ENCODE data around the gene PACS1.

PACS1 gene

DNA sequence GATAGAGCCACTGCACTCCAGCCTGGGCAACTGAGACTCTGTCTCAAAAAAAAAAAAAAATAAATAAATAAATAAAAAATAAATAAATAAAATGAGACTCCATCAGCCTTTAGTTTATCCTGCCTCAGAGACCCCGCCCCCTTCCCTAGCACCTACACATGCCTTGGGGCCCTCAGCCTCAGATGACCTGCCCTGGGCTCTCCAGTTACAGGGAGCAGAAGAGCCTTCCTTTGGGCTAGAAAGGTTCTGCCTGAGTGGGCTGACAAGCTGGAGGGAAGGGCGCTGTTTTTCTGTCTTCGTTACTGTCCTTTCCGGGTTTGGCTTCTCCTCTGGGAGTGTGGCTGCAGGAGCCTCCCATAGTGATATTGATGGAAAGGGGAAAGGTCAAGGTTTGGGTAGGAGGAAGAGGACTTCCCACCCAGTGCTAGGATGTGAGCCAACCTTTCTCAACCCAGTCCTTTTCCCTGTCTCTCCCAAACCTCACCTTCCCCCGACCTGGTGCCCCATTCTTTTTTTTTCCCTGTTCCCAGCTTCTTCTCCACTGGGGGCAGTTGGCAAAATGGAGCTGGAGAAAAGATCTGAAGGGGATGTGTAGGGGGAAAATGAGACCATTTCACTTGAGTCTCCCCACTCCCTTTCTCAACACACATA is 19.4 kb upstream of the PACS1 start:
- no peak for DNase-seq

DNA sequence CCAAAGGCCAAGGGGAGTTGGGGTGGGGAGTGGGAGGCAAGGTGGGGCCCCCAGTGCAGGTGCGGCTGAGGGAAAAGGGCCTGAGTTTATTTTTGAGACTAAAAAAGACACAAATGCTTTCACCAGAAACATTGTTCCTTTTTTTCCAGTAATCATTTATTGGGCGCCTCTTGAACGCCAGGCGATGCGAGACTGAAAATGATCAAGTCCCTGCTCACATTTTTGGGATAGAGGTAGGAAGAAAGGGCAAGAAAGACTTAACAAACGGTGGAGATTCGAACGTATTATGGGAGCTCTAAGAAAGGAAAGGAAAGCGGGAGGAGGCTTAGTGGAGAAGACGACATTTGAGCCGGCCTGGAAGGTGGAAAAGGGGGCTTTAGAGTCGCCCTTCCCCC is 18.7 kb upstream of the PACS1 start:
- DNase-seq, result no peak

DNA sequence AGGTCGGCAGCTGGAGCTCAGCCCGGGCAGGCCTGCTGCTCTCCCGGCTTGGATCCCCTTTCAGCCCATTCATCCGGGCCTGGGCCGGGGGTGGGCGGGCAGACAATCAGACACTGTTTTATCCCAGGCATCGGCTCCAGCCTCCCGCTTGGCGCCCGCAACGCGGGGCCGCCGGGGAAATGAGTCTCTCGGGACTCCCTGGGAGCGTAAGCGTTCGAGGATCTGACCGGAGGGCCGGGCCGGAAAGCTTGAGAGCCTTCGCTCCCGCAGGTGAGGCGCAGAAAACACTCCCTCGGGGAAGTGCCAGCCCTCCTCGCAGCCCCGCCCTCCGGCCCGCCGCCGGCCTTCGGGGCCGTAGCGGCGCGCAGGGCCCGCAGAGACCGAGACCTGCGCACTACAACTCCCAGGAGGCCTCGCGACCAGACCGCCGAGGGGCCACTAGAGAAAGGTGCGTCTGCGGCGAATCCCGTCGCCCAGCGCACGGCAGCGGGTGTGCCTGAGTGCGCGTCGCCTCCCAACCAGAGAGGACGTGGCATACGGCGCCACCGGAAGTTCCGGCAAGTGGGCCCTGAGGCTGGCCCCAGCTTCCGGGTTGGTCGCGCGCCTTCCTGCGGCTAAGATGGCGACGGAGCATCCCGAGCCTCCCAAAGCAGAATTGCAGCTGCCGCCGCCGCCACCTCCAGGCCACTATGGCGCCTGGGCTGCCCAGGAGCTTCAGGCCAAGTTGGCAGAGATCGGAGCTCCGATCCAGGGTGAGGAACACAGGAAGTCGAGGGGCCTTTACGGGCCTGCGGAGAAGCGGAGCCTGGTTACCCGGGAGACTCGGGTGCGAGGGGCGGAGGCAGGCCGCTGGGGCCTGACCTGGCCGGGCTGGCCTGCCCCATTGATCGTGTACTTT is 18.1 kb upstream of the PACS1 start, which contains the start of gene SF3B2:
Gene SF3B2, plus strand, starts transcription at position 599 of the 898 bp plus-strand sequence. Its CDS starts 21 bp downstream, at position 620.
- DNase-seq, result peak; percentile 93 to 95

DNA sequence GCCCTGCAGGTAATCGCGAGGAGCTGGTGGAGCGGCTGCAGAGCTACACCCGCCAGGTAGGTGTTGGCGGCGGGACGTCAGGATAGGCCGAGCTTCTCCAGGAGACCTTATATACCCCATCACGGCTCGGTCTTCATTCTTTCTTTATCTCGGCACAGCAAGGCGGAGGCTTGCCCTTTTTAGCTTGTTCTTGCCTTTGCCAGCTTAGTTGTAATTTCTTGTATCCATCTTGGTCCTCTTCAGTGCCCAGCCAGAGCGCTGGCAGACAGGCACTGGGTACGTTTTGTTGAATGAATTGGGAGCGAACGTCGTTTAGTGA is 17.4 kb upstream of the PACS1 start:
- no peak for DNase-seq

DNA sequence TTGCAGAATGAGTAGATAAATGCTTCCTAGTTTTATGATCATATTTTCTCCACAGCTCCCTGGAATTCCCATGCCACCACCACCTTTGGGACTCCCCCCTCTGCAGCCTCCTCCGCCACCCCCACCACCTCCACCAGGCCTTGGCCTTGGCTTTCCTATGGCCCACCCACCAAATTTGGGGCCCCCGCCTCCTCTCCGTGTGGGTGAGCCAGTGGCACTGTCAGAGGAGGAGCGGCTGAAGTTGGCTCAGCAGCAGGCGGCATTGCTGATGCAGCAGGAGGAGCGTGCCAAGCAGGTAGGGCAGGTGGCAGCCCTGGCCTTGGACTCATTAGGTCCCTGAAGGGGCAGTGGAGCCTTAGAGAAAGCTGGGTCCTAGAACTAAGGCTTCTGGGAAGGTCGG is 15.1 kb upstream of the PACS1 start:
- DNase-seq, result no peak

DNA sequence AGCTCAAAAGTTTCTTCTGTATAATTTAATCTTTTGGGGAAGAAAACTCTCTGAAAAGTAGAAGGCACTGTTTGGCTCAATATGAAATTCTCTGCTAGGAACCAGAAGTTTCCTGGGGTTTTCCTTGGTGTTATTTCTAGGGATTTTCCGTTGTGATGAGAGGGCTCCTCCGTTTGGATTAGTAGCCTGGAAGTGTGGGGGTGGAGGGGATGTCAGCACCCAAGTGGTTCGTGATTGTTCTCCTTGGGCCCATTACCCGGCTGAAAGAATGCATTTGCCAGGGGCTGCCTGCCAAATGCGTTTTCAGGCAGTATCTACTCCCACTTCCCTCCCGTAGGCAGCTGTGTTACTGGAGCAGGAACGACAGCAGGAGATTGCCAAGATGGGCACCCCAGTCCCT is 13.6 kb upstream of the PACS1 start:
- DNase-seq, result no peak

DNA sequence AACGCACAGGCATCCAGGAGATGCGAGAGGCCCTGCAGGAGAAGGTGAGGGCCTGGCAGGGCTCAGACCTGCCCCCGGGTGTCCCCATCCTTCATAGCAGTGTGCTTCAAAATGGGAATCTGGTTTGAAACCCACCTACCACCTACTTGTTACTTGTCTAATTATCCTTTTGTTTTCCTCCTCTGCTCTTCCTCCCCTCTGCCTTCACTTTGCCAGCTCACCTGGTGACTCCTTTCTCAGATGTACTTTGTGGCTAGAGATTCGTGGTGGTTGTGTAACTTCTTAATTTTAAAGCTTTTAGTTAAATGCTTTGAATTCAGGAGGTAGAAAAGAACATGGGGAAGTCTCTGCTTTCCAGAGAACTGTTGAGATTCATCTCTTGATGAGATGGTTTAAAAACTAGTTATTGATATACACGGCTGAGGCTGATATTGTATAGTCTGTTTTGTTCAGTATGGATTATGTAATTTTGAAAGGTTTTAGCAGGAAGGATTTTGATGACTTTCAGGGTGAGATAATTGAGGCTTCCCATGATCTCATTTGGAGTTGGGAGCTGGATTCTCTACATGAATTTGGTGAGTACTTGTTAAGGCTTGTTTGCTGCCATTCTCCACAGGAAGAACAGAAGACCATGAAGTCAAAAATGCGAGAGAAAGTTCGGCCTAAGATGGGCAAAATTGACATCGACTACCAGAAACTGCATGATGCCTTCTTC is 9.9 kb upstream of the PACS1 start:
- no peak for DNase-seq

DNA sequence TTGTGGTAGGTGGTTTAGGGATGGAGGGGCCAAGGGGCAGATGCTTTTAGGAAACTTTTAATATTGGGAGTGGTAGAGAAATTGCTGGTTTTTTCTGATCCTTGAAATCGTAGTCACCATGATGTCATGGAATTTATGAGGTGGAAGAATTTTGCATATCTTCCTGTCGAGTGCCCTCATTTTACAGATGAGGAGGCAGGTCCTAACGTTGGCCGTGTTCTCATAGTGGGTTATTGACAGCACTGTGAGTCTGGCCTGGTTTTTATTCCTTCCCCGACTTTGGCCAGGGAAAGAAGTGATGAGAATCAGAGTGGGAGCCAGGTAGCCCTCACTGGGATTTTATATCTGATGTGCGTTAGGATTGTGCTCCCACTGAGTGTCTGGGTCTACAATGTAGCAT is 8.8 kb upstream of the PACS1 start:
- DNase-seq, result no peak

DNA sequence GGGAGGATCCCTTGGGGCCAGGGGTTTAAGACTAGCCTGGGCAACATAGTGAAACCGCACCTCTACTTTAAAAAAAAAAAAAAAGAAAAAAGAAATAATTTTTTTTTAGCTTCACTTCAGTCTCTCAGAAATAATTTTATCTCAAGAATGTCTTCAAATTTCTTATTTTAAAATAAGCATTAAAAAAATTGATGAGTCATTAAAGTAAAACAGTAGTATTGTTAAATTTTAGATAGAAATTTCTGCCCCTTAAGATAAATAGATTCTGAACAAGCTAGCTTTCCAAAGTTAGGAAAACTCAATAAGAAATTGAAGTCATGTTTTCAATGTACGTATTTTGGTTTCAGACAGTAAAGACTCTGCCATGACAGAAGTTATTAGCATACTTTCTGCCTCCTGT is 7.7 kb upstream of the PACS1 start:
- no peak for DNase-seq

DNA sequence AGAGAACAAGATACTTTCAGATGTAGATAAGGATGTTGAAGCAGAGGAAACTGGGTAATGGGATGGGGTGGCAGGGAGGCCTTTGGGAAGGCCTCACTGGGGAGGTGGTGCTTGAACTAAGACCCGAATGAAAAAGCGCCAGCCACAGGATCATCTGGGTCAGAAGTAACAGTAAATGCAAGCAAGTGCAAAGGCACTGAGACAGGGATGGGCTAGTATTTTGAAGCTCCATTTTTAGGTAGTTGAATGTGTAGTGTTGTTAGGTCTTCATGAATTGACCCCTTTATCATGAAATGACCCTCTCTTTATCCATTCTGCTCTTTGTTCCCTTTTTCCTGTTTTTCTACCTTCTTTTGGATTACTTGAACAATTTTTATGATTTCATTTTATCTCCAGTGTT is 6.2 kb upstream of the PACS1 start:
- no peak for DNase-seq

DNA sequence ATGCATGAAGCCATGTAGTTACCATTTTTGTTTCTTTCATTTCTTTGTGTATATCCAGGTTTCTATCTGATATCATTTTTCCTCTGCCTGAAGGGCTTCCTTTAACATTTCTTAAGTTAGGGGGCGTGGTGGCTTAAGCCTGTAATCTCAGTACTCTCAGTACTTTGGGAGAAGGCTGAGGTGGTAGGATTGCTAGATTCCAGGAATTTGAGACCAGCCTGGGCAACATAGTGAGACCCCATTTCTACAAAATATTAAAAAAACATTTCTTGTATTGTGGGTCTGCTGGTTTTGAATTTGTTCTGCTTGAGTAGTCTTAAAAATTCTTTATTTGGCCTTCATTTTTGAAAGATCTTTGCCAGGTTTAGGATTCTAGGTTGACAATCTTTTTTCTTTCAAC is 5.5 kb upstream of the PACS1 start:
- no peak for DNase-seq

DNA sequence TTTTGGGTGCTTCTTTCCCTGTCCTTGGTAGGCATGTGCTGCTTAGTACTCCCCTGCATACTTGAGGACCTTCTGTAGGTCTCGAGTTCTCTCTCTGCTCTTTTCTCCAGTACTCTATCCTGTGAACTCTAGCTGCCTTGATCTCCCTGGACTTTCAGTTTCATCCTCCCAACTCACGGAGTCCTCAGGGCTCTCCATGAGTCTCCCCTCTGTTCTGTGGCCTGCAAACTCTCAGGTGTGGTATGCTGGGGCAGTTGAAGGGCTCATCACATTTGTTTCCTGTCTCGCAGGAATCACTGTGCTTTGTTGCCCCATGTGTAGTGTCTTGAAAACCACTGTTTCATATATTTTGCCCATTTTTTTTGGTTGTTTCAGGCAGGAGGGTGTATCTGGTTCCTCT is 3.3 kb upstream of the PACS1 start:
- DNase-seq, result no peak

DNA sequence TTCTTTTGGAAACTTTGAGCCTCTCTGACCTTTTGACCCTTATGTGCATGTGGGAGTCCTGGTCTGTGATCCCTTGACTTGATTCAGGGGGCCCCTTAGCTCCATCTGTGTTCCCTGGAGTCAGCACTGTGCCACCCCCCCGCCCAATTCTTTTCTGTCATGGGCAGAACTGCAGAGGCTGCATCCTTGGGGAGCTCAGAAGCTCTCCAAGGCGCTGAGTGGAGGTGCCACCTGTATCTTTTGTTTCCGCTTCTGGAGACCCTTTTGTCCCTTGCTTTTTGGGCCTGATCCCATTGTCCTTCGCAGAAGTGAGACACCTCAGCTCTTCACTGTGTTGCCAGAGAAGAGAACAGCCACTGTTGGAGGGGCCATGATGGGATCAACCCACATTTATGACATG is 2.4 kb upstream of the PACS1 start:
- DNase-seq, result no peak

DNA sequence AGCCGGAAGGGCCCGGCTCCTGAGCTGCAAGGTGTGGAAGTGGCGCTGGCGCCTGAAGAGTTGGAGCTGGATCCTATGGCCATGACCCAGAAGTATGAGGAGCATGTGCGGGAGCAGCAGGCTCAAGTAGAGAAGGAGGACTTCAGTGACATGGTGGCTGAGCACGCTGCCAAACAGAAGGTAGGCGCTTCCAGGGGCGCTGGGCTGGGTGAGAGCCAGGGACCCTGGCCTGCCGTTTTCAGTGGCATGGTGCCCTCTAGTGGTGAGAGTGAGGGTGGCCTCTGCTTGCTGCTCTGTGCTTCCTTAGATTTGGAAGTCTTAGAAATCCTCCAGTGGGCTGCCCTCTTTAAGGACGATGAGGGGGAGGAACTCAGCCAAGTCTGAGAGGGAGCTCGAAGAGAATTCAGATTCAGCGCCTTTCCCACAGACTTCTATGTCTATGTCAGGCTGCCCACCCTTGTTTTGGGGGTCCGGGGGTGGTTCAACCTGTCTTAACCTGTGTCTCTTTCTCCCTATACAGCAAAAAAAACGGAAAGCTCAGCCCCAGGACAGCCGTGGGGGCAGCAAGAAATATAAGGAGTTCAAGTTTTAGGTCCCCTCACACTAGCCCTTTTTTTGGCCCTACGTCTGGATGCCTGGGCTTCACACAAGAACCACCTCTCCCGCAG is 1.8 kb upstream of the PACS1 start:
- DNase-seq, result peak; percentile 73 to 81

DNA sequence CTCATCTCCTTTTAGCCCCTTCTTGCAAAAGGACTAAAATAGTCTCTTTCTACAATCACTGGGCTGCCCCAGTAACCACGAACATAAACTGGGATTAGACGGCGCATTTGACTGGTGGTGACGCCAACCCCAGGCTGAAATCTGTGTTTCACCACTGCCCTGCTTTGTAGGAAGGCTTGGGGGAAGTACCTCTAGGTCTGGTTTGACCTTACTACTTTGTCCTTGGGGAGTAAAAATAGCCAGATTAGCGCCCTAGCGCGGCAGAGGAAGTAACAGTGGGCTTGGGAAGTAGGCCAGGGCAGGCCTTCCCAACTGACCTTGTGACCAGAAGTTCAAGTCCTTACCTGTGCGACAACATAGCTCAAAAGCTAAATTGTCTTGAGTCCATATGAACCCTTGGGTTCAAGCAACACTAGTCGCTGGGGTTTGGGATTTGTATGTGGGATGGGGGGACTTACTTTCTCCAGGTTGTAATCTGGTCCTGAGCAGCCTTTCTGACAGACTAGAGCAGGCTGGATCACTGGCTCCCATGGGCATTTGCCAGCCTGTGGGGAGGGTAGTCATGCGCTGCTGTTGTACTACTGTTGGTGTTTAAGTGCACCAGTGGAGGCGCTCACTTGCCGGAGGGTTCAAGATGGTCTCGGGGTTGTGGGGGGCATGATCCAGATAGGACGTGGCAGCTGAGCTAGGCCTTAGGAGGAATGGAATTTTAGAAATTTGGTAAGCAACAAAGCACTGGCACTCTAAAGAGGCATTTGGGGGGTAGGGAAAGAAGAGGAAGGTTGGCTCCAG is 953 bp upstream of the PACS1 start:
- DNase-seq, result peak; percentile 38 to 40

DNA sequence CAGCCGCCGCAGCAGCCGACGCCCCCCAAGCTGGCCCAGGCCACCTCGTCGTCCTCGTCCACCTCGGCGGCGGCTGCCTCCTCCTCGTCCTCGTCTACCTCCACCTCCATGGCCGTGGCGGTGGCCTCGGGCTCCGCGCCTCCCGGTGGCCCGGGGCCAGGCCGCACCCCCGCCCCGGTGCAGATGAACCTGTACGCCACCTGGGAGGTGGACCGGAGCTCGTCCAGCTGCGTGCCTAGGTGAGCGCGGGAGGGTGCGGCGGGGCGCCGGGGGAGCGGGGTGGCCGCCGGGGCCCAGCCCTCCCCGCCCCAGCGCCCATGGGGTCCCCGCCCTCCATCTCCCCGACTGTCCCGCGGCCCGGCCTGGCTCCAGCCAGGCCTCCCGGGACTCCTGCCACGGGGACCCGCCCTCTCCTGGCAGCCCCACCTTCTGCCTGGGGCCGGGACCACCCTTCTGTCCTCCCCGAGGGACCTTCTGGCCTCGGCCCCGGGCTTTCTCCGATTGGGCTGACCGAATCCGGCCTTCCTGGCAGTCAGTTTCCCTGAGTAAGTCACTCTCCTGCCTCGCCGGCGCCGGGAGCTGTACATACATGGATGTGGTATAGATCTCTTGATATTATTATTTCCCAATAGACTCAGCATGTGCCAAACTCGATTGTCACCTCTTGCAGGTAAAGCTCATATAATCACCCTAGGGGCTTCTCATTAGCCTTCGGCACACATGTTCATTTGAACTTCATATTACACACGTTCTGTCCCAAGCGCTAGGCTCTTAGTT is 720 bp downstream of the PACS1 start:
- peak in 1 of 2 donors; percentile 31 for DNase-seq

DNA sequence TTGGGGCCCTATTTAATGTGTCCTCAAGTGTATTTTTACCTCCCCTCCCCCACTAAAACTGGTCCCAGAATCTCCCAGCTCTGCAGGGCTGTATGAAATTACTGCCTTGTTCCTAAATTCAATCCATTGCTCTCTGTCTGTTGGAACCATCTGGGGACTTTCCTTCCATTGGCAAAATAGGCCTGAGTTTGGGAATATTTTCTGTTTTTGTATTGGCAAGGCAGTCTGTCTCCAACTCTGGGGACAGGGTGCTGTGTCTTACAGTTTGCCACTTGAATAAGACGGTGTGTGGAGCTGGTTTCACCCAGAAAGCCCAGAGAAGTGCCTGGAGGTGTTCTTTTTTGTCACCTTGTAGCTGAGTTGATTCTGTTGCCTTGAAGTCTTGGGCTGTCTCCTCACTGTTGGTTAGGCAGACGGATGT is 1.3 kb downstream of the PACS1 start:
- no peak for DNase-seq

DNA sequence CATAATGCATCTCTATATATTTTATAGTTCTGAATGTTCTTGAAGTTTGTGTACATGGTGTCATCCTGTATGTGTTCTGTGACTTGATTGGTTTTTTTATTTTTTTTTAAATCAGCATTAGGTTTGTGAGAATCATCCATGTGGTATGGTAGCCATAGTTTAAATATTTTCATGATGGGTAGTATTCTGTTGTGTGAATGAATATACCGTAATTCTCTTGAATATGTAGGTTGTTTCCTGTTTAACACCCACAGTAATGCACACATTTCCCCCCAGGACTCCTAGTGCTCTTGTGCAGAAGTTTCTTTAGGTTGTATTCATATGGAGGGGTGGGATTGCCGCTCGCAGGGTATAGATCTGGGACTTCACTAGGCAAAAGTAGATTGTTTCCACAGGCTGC is 2.0 kb downstream of the PACS1 start:
- no peak for DNase-seq

DNA sequence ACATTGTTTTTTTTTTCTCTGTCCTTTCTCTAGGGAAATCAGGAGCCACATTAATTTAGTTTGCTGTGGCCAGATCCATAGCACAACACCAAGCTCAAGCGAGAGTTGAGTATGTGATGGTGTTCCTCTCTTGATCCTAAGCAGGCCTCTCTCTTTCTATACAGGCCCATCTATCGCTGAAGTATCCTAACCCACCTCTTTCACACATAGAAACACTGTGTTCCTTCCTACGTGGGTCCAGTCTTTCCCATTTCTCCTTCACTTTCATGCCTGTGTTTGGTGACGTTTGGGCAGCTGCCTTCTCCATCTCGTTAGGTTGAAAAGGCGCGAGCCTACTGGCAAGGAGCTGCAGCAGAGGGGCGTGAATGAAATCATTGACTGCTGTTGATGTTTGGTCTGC is 2.4 kb downstream of the PACS1 start:
- no peak for DNase-seq

DNA sequence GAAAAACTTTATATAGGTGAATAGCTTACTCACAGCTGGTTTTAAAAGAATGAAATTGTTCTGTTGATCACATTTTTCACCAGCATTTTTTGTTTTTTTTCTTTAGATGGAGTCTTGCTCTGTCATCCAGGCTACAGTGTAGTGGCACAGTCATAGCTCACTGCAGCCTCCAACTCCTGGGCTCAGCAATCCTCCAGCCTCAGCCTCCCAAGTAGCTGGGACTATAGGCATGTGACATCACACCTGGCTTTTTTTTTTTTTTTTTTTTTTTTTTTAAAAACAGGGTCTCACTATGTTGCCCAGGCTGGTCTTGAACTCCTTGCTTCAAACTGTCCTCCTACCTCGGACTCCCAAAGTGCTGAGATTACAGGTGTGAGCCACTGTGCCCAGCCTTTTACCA is 3.6 kb downstream of the PACS1 start:
- no peak for DNase-seq

DNA sequence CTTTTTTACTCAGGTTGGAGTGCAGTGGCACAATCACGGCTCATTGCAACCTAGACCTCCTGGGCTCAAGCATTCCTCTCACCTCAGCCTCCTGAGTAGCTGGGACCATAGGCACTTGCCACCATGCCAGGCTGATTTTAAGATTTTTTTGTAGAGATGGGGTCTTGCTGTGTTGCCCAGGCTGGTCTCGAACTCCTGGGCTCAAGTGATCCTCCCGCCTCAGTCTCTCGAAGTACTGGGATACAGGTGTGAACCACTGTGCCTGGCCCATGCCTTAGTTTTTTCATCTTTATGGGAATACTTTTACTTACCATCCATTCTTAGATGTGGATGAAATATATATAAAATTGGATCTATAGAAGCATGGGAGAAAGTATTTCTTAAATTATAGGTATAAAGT is 5.2 kb downstream of the PACS1 start:
- no peak for DNase-seq

DNA sequence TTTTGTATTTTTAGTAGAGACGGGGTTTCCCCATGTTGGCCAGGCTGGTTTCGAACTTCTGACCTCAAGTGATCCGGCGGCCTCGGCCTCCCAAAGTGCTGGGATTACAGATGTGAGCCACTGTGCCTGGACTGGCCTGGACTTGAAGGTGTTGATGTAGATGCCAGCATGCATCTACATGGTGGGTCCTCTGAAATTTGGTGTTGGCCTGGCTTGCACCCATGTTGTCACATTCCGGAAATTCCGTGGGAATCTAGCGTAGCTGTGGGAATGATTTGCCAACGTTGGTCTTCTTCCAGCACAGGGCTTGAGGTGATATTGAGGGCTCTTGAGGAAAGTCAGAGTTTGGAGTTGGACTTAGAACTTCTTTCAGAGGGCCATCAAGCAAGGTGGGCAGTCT is 6.5 kb downstream of the PACS1 start:
- DNase-seq, result no peak

Measured in activated CD4-positive, alpha-beta T cell treated with anti-CD3 and anti-CD28 coated beads for 4 hours (primary cell).